NB4 (cell line): Measurements from ENCODE around the gene CEP104.

Experiments used
- DNase-seq: peaks from one replicate; pipeline ENCODE4 v3.0.0; 2010; ENCODE audit warnings: low read depth
- H3K4me3 ChIP-seq: one replicate; pipeline ENCODE4 v1.5.1; 2011; ENCODE audit warnings: mild to moderate bottlenecking, low read depth, low read length, moderate library complexity
- CTCF ChIP-seq: IDR thresholded peaks from one replicate; pipeline ENCODE4 v1.5.1; 2012; ENCODE audit warnings: low read depth, low read length
- MAX ChIP-seq: IDR thresholded peaks from 2 replicates; pipeline ENCODE4 v1.6.1; 2011; ENCODE audit warnings: low read depth, low read length
- MYC ChIP-seq: IDR thresholded peaks from 2 replicates; pipeline ENCODE4 v1.6.1; 2011; ENCODE audit warnings: low read depth, low read length
- POLR2A ChIP-seq: IDR thresholded peaks from 2 replicates; pipeline ENCODE4 v1.6.1; 2011; ENCODE audit warnings: mild to moderate bottlenecking; ENCODE audit not compliant: insufficient read length; ENCODE audit errors: extremely low read depth

Gene CEP104

GRCh38 chr1:3837200-3837599, 19.8 kb downstream of the CEP104 start:
- no peak overlapping the region for H3K4me3 ChIP-seq
- no peak for DNase-seq
- TF ChIP-seq CTCF (no peak), MYC (no peak), POLR2A (no peak), MAX (no peak)

GRCh38 chr1:3836421-3836820, 20.6 kb downstream of the CEP104 start:
- no peak overlapping the region for H3K4me3 ChIP-seq
- no peak for DNase-seq
- TF ChIP-seq POLR2A (no peak), CTCF (no peak), MAX (no peak), MYC (no peak)

GRCh38 chr1:3834701-3835100, 22.3 kb downstream of the CEP104 start:
- TF ChIP-seq CTCF (no peak), MYC (no peak), MAX (no peak), POLR2A (no peak)
- no peak for DNase-seq

GRCh38 chr1:3831689-3832088, 25.3 kb downstream of the CEP104 start:
- DNase-seq = no peak
- H3K4me3 ChIP-seq = no peak overlapping the region
- TF ChIP-seq CTCF (no peak), MAX (no peak), MYC (no peak), POLR2A (no peak)

More at GRCh38 chr1:3834701-3835100, 22.3 kb downstream of the CEP104 start:
- no peak overlapping the region for H3K4me3 ChIP-seq

- no peak overlapping the region for H3K4me3 ChIP-seq
- DNase-seq = no peak
- TF ChIP-seq MAX = no peak
- TF ChIP-seq MYC = no peak
- no peak for TF ChIP-seq CTCF
- TF ChIP-seq POLR2A = no peak
Observed at GRCh38 chr1:3828391-3828790, 28.6 kb downstream of the CEP104 start.
